Measurements from ENCODE around the gene MVB12A. TPM values are rescaled to one million over a fixed set of nuclear protein-coding genes. Genes with fewer than 3 reads are reported as not detected.

The MVB12A gene
- total RNA-seq, 3 donors from 2014 or later (not counting 1 experiment from before 2014, with no cell fraction given), result 28.4 to 30.1 (median 29.4) TPM

GRCh38 chr19:17402982-17403855 is 16.6 kb upstream of the MVB12A start:
- H3K9me3 Mint-ChIP-seq, result no peaks in the 10 kb centered on the region
- peak overlapping the region; percentile 89 to 97 for H3K27ac Mint-ChIP-seq
- Histone ChIP-seq H3K9me3 (ENCODE audit: control insufficient read depth, insufficient read depth, low read length) (no peaks in the 10 kb centered on the region), H3K27ac (ENCODE audit: low read length) (no peak overlapping the region), H3K4me3 (ENCODE audit: low read length) (no peak overlapping the region), H3K4me1 (ENCODE audit: control insufficient read depth, insufficient read depth, low read length) (peaks cover 56% of the 10 kb centered on the region), H3K27me3 (ENCODE audit: control insufficient read depth, insufficient read depth, low read length) (no peaks in the 10 kb centered on the region), H3K36me3 (ENCODE audit: control insufficient read depth, insufficient read depth, low read length) (peaks cover 20% of the 10 kb centered on the region)
- TF ChIP-seq CTCF (IDR thresholded peaks at IDR 0.05), result no peak
- H3K4me1 Mint-ChIP-seq, result peaks cover 43 to 45% of the 10 kb centered on the region in 2 donors
- ATAC-seq, result peak; percentile 50 to 58 (median 54)
- intact Hi-C loops (cut with micrococcal nuclease), result loop anchor here (10.0 kb wide), 1 partner anchor 68 kb away; the partner anchor contains the start of genes ANO8 and GTPBP3
- 60% methylated on average over 30 of the region's 36 CpGs for WGBS (ENCODE audit: insufficient coverage)
- peak overlapping the region; percentile 79 for H3K4me3 Mint-ChIP-seq
- no peaks in the 10 kb centered on the region for H3K27me3 Mint-ChIP-seq (ENCODE audit: low read depth in 2 of 2)
- peak; percentile 44 to 67 for DNase-seq
- no peaks in the 10 kb centered on the region for H3K36me3 Mint-ChIP-seq

- Histone ChIP-seq H3K4me1 (ENCODE audit: control insufficient read depth, insufficient read depth, low read length) (peaks cover 56% of the 10 kb centered on the region), H3K27me3 (ENCODE audit: control insufficient read depth, insufficient read depth, low read length) (no peaks in the 10 kb centered on the region), H3K4me3 (ENCODE audit: low read length) (peak overlapping the region; percentile 78), H3K36me3 (ENCODE audit: control insufficient read depth, insufficient read depth, low read length) (peaks cover 20% of the 10 kb centered on the region), H3K27ac (ENCODE audit: low read length) (peak overlapping the region; percentile 89), H3K9me3 (ENCODE audit: control insufficient read depth, insufficient read depth, low read length) (no peaks in the 10 kb centered on the region)
- H3K9me3 Mint-ChIP-seq, result no peaks in the 10 kb centered on the region
- TF ChIP-seq CTCF (IDR thresholded peaks at IDR 0.05), result no peak
- intact Hi-C loops (cut with micrococcal nuclease), result loop anchor here (10.0 kb wide), 1 partner anchor 69 kb away; the partner anchor contains the start of genes ANO8 and GTPBP3
- H3K27me3 Mint-ChIP-seq (ENCODE audit: low read depth in 2 of 2), result no peaks in the 10 kb centered on the region
- WGBS (ENCODE audit: insufficient coverage), result 39% methylated on average over 3 of the region's 6 CpGs
- peak overlapping the region; percentile 96 for H3K4me3 Mint-ChIP-seq
- ATAC-seq (no peak), DNase-seq (no peak)
- H3K36me3 Mint-ChIP-seq, result no peaks in the 10 kb centered on the region
- H3K27ac Mint-ChIP-seq, result peak overlapping the region; percentile 89 to 97
- H3K4me1 Mint-ChIP-seq, result peaks cover 43 to 45% of the 10 kb centered on the region in 2 donors
Observed at GRCh38 chr19:17404015-17404414, 15.8 kb upstream of the MVB12A start.

GRCh38 chr19:17404621-17405249 is 15.1 kb upstream of the MVB12A start:
- H3K27ac ChIP-seq (ENCODE audit: low read length), result peak overlapping the region; percentile 89
- Mint-ChIP-seq H3K27ac (peak overlapping the region; percentile 89 to 97), H3K4me3 (peak overlapping the region; percentile 96), H3K4me1 (peaks cover 43 to 45% of the 10 kb centered on the region in 2 donors), H3K36me3 (no peaks in the 10 kb centered on the region), H3K27me3 (ENCODE audit: low read depth in 2 of 2) (no peaks in the 10 kb centered on the region), H3K9me3 (no peaks in the 10 kb centered on the region)
- intact Hi-C loops (cut with micrococcal nuclease), result loop anchor here (10.0 kb wide), 1 partner anchor 70 kb away; the partner anchor contains the start of genes ANO8 and GTPBP3
- H3K4me1 ChIP-seq (ENCODE audit: control insufficient read depth, insufficient read depth, low read length), result peaks cover 56% of the 10 kb centered on the region
- DNase-seq (no peak), ATAC-seq (no peak)
- no peak for TF ChIP-seq CTCF (IDR thresholded peaks at IDR 0.05)
- H3K4me3 ChIP-seq (ENCODE audit: low read length), result peak overlapping the region; percentile 78
- WGBS (ENCODE audit: insufficient coverage), result 23% methylated on average over 6 of the region's 7 CpGs
- no peaks in the 10 kb centered on the region for H3K9me3 ChIP-seq (ENCODE audit: control insufficient read depth, insufficient read depth, low read length)
- no peaks in the 10 kb centered on the region for H3K27me3 ChIP-seq (ENCODE audit: control insufficient read depth, insufficient read depth, low read length)
- peaks cover 19% of the 10 kb centered on the region for H3K36me3 ChIP-seq (ENCODE audit: control insufficient read depth, insufficient read depth, low read length)
